Stimulated activated CD4-positive, alpha-beta T cell treated with anti-CD3 and anti-CD28 coated beads, Interleukin-4, amount 100 ng/mL, for 24 hours (primary cell): Measurements from ENCODE around the gene IFI27L1.
"Not testable (repeated sequence)": the region's sequence is repeated elsewhere in the genome, so short reads cannot be mapped to it uniquely, and the experiment has no call there.

Experiments used
- DNase-seq: peaks from one replicate; pipeline ENCODE4 v3.0.0-alpha.2; 2020

Gene IFI27L1

DNA sequence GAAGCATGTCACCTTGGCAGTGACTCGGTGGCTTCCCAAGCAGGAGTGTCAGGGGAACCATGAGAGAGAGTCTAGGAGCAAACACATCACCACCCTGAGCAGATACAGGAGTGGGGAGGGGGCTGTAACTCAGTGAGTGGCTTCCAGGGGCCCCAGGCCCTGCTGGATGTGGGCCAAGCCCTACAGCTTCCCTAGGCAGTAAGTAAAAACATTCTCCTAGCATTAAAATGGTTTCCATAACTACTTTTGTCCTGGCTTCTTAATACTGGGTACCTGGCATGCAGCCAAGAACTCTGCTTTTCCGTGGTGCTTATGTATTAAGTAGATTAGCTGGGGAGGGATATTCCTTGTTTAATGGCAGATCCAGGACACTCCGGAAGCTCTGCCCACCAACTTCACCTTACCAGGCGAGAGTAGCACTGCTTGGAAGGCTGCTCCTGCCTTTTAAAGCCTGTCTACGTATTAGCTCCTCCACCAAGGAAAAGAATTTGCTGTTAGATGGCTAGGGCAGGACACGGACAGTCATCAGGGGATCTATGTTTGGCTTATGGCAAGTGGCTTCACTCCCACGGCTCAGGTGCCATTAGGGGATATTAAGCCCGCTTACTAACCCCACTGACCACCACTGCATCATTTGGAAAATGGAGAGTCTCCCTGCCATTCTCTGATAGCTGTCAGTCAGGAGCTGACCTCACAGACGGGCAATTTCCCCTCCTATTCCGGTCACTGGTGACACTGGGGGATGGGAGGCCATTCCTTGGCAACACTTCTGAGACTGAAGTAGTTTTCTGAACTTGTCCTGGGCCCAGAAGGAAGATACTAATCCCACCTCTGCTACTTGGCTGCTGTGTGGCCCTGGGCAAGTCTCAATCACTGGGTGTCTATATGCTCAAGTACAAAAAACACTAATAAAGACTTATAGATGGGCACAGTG is 32.2 kb upstream of the IFI27L1 start:
- DNase-seq = no peak

DNA sequence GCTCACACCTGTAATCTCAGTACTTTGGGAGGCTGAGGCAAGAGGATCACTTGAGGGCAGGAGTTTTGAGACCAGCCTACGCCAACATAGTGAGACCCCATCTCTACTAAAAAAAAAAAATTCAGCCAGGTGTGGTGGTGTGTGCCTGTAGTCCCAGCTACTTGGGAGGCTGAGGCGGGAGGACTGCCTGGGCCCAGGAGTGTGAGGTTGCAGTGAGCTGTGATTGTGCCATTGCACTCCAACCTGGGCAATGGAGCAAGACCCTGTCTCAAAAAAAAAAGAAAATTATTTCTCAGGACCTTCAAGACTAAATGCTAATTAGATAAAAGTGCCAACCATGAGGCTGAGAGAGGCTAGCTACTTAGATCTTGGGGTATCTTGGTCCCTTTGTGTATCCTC is 31.5 kb upstream of the IFI27L1 start:
- DNase-seq = no peak

- DNase-seq = no peak
These were observed 30.8 kb upstream of the IFI27L1 start for GRCh38 chr14:94050231-94050880.

DNA sequence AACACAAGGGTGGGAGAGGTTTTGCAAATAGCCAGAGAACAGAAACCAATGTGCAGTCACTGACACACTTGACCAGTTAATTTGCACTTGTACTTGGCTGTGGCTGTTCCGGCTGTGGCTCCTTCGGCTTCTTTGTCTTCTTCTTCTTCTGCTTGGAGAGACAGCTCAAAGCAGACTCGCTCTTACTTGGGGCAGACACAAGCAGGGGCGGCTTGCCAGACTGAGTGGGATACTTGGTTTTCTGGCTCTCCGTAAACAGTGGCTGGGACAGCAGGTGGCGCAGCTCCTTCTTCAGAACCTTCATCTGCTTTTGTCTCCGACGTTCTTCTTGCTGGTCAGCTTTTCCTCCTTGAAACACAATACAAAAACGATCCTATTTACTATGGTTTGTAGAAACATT is 30.0 kb upstream of the IFI27L1 start:
- DNase-seq = no peak

- DNase-seq = no peak
These were observed 29.3 kb upstream of the IFI27L1 start for GRCh38 chr14:94051779-94052178.

- no peak for DNase-seq
These were observed 28.9 kb upstream of the IFI27L1 start for GRCh38 chr14:94052199-94052598.

GRCh38 chr14:94052662-94053061 is 28.4 kb upstream of the IFI27L1 start:
- DNase-seq = no peak

- DNase-seq = no peak
These were observed 26.7 kb upstream of the IFI27L1 start for GRCh38 chr14:94054401-94054800.

GRCh38 chr14:94054936-94055335 is 26.2 kb upstream of the IFI27L1 start:
- no peak for DNase-seq

DNA sequence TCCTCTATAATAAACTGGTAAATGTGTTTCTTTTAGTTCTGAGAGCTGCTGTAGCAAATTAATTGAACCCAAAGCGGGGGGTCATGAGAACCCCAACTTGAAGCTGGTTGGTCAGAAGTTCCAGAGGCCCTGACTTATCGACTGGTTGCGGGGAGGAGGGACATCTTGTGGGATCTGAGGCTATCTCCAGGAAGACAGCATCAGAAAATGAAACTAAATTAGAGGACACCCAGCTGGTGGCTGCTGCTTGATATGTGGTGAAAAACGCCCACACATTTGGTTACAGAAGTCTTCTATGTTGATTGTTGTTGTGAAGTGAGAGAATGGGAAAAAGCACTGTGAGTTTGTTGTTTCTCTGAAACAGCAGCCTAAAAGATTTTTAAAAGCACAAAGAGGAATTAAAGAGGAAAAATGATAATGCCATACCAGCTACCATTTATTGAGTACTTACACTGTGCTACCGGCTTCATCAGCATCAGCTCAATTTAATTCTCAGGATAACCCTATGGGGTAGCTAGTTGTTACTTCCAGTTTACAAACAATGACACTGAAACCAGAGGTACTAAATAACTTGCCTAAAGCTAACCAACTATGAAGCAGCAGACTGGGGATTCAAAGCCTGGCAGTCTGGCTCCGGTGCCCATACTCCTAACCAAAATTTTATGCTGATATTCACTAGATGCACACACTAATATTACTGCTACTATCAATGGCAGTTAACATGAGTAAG is 24.4 kb upstream of the IFI27L1 start:
- DNase-seq = peak; percentile 28

DNA sequence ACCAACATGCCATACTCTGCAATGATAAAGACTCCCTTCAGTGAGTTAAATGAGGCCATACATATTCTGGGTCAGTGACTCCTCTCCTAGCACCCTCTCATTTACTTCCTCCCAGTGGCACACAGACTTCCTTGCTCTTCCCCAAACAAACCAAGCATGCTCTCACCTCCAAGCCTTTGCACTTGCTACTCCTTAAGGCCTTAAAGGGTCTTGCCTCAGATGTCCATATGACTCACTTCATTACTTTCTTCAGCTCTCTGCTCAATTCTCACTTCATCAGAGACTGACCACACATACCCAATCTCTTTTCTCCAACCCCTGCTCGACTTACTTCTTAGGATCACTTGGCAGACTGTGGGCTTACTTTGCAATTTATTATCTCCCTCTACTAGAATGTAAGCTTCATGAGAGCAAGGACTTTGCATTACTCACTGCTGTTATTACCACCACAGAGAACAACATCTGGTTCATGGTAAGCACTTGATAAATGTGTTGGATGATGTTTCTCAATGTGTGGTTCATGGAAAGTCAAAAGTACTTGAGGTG is 22.9 kb upstream of the IFI27L1 start:
- no peak for DNase-seq

DNA sequence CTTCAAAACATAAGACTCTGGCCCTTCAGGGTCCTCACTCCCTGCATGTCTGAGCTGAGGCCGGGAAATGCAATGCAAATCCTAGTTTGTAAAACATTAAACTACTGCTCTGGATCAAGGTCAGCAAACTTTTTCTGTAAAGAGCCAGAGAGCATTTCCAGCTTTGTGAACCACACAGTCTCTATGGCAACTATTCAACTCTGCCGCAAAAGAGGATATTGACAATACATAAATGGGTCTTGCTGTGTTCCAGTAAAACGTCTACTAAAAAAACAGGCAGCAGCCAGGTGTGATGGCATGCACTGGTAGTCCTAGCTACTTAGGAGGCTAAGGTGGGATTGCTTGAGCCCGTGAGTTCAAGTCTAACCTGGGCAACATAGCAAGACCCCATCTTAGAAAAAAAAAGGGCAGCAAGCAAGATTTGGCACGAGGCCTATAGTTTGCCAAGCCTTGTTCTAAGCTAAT is 22.4 kb upstream of the IFI27L1 start:
- DNase-seq = no peak

- no peak for DNase-seq
These were observed 21.1 kb upstream of the IFI27L1 start for GRCh38 chr14:94059998-94060397.

- no peak for DNase-seq
These were observed 18.7 kb upstream of the IFI27L1 start for GRCh38 chr14:94062344-94062940.

GRCh38 chr14:94066089-94066676 is 14.9 kb upstream of the IFI27L1 start:
- DNase-seq = no peak

GRCh38 chr14:94072076-94072475 is 9.0 kb upstream of the IFI27L1 start:
- DNase-seq = not testable (repeated sequence)

DNA sequence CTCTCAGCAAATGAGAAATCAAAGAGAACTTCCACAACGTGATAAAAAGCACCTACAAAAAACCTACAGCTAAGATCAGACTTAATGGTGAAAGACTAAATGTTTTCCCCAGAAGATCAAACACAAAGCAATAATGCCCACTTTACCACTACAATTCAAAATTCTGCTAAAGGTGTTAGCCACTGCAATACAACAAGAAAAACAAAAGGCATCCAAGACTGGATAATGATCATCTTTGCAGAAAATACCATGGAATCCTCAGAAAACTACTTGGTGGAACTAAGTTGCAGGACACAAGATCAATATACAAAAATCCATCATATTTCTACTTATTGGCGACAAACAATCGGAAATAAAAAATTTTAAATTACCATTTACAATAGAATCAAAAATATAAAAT is 6.6 kb upstream of the IFI27L1 start:
- no peak for DNase-seq

DNA sequence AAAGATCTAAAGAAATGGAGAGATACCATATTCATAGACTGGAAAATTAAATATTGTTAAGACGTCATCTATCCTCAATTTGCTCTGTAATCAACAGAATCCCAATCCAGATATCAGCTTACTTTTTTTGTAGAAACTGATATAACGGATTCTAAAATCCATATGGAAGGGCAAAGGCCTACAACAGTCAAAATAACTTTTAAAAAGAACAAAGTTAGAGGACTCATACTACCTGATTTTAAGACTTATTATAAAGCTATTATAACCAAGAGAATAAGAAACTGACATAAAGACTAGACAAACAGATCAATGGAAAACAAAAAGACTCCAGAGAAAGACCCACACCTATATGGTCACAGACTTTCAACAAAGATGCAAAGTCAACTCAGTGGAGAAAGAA is 6.1 kb upstream of the IFI27L1 start:
- DNase-seq = no peak

DNA sequence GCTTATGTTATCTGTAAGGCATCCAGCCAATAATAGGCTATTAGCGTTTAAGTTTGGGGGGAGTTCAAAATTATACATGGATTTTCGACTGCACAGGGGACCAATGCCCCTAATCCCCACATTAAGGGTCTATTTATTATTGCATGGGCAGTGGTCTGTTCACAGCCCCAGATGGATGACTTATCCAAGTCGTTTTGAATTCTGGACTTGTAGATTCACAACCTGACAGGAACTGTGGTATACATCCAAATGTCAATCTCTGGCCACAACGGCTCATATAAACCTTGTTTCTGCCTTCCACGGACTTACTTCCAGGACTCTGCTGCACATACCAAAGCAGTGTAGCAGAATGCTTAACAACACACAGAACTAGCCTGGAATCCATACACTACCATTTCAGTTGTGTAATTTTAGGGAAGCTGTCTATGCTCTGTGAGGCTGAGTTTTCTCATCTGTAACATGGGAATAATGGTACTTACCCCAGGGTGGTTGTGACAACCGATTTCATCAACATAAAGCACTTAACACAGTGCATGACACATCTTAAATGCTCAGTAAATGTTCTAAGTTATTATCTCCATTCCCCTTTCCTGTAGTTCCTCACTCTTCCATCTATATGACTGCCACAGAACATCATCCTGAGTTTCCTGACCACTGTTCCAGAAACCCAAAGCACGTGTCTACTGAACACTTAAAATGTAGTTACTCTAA is 3.8 kb upstream of the IFI27L1 start:
- DNase-seq = no peak

DNA sequence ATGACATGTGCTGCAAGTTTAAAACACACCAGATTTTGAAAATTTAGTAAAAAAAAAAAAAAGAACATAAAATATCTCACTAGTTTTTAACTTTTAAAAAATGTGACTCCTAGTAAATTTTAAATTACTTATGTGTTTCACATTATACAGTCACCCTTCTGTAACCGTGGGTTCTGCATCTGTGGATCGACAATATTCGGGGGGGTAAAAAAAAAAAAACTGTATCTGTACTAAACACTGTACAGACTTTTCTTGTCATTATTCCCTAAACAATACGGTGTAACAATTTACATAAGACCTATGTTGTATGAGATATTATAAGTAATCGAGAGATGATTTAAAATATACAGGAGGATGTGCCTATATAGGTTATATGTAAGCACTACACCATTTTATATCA is 3.3 kb upstream of the IFI27L1 start:
- DNase-seq = no peak

- no peak for DNase-seq
These were observed 1.1 kb upstream of the IFI27L1 start for GRCh38 chr14:94079891-94080620.
